HG02610 (cell line): Measurements from ENCODE around the gene PPM1L.
A peak's percentile ranks its signal among the peaks of the same experiment; 100 is the strongest.
"Not testable (repeated sequence)": the region's sequence is repeated elsewhere in the genome, so short reads cannot be mapped to it uniquely, and the experiment has no call there.

ENCODE experiments used
- ATAC-seq: cut with Tn5 transposase; IDR thresholded peaks from one replicate; pipeline ENCODE4 v1.9.1; 2021; ENCODE audit warnings: mild to moderate bottlenecking, moderate library complexity; ENCODE audit not compliant: unreplicated experiment

Gene PPM1L

DNA sequence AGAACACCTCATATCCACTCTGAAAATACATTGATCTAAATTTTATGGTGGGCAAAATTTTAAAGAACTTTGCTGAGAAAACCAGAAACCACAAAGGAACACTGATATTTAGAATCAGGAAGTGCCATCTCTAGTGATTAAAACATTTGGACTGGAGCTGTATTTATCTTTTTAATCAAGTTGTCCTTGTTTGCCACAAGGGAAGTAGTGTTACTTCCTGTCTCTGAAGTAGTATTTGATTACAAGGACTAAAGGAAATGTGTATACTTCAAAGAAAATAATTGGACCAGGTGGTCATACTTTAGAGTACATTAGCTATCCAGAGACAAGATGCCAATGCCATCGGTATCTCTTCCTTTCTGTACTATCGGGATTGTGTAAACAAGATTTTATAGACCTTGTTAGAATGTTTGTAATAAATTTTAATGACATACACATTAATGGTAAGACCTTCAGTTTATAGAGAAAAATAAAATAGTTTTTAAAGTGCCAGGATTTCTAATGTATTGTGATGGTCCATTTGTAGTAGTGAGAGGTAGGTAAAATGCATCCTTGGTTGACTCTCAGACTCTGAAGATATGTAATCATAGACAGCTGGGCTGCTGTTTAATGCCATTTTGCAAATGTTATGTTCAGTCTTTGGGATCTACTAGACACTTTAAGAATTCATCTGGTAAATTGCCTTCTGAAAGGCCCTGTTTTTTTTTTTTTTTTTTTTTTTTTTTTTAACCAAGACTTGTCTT, 217.2 kb downstream of the PPM1L start:
- no peak for ATAC-seq

DNA sequence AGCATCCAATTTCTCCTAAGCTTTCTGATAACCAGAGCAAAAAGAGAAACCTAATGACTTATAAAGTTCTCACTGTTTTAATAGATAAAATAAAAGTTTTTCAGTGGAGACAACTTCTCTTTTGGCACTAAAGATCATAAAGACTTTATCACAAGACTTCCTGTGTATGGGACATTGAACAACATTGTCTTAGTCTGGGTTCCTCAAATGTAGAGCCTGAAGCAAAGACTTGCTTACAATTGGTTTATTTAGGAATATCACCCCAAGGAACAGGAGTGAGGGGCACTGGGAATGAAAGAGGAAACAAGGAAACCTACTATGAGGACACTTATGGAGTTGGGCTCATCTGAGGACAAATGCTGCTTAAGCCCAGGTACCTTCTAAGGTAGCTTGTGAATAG, 221.7 kb downstream of the PPM1L start:
- no peak for ATAC-seq

GRCh38 chr3:160980740-160981139, 224.7 kb downstream of the PPM1L start:
- ATAC-seq = peak; percentile 82

- ATAC-seq = peak; percentile 86
These were observed 225.3 kb downstream of the PPM1L start for GRCh38 chr3:160981217-160981938.

DNA sequence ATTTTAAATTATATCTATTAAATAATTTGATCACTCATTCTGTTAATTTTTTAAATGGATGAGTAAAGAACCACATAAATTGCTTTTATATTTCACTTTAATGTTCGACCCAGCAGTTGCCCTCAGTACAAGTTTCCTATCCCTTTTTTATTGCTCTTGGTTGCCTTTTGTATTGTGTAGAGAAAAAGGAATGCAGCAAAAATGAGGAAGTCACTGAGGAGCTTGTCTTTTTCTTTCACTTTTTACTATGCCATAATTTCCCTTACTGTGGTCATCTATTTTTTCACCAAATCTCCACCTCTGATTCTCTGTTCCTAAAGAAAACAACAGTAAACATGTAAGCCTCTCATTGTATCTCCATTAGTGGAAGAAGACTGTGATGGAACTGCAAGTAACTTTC, 226.5 kb downstream of the PPM1L start:
- no peak for ATAC-seq

DNA sequence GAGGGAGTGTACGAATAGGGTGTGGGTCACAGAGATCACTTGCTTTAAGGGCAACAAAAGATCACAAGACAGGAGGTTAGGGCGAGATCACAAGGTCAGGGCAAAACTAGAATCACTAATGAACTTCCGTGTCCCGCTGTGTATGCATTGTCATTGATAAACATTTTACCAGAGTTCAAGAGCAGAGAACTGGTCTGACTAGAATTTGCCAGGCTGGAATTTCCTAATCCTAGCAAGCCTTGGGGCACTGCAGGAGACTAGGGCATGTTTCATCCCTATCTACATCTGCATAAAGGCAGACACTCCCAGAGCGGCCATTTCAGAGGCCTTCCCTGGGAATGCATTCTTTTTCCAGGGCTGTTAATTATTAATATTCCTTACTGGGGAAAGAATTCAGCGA, 227.9 kb downstream of the PPM1L start:
- ATAC-seq = not testable (repeated sequence)

DNA sequence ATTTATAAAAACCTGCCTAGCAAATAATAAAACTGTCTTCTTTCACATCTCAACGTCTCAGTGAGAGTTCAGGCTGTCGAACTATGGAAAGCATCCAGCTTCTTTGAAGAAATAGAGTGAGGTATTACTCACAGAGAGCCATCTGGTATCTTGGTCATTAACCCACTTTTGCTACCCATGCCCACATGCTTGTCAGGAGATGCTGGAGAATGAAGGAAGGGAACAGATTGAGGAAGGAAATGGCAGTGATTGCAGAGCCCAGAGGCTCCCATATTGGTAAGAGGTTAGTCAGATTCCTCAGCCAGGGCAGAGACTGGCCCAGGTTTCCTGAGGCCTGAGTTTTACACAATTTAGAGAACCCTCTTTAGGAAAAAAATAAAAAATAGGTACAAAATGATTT, 230.0 kb downstream of the PPM1L start:
- no peak for ATAC-seq

GRCh38 chr3:160987982-160988964, 232.2 kb downstream of the PPM1L start:
- no peak for ATAC-seq

- ATAC-seq = no peak
These were observed 234.4 kb downstream of the PPM1L start for GRCh38 chr3:160990446-160990845.

- ATAC-seq = no peak
These were observed 236.7 kb downstream of the PPM1L start for GRCh38 chr3:160992712-160993111.

- ATAC-seq = no peak
These were observed 240.8 kb downstream of the PPM1L start for GRCh38 chr3:160996811-160997210.

- no peak for ATAC-seq
These were observed 242.6 kb downstream of the PPM1L start for GRCh38 chr3:160998581-160998980.

- no peak for ATAC-seq
These were observed 243.2 kb downstream of the PPM1L start for GRCh38 chr3:160999274-160999673.

- no peak for ATAC-seq
These were observed 252.1 kb downstream of the PPM1L start for GRCh38 chr3:161008086-161008485.

GRCh38 chr3:161010151-161010550, 254.1 kb downstream of the PPM1L start:
- ATAC-seq = not testable (repeated sequence)

- ATAC-seq = no peak
These were observed 259.1 kb downstream of the PPM1L start for GRCh38 chr3:161014843-161015749.

- no peak for ATAC-seq
These were observed 260.6 kb downstream of the PPM1L start for GRCh38 chr3:161016417-161017313.

DNA sequence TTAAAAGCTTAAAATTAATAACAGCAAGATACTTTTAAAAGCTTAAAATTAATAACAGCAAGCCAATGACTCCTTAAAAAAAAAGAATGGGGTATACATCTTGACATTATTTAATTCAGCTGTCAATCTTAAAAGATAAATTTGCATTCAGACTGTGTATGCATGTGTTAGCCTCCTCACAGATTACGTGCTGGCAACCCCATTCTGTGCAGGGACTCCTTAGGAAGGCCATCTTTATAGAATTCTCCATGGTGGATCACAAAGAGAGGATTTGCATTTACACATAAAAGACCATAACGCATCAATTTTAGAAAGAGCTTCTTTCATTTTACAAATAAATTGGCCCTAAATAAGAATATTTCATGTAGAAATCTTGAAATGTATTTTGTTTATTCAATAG, 261.9 kb downstream of the PPM1L start:
- ATAC-seq = no peak

DNA sequence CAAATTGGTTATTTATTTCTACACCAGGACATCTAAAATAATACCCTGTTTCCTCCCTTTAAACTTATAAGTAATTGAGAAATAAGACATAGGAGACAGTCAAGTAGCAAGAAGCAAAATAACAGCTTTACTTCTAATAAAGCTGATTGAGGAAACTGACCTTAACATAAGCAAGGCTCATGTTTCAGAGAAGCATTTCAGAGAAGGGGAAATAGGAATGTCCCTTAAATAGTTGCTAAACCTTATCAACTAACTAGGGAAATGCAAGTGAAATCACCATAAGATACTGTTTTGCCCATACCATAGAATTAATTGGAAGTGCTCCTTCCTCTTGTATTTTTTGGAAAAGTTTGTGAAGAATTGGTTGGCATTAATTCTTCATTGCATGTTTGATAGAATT, 264.2 kb downstream of the PPM1L start:
- ATAC-seq = no peak
